HG03095 (cell line): ENCODE data around the gene HDAC9.

Experiments used
- ATAC-seq: cut with Tn5 transposase; IDR thresholded peaks from one replicate; pipeline ENCODE4 v1.9.1; 2021; ENCODE audit warnings: moderate library complexity; ENCODE audit not compliant: unreplicated experiment

The HDAC9 gene

GRCh38 chr7:18771834-18772566 is 276.5 kb downstream of the HDAC9 start:
- ATAC-seq = no peak

DNA sequence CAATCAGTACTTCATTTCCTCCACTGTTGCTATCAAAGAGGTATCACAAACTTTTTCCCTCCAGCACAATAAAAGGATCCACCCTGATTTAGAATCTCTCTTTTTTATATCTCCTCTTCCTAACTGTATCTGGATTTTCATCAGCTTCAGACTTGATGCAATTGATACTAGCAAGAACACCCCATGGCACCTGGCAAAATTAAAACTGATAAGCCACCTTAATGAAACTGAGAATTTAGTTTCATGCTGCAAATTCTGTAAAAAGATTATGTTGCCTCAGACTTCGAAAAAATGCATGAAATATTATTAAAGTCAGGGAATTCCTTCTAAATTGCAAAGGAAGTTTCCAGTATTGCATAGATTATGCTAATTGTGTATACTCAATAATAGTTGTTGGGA is 277.0 kb downstream of the HDAC9 start:
- no peak for ATAC-seq

DNA sequence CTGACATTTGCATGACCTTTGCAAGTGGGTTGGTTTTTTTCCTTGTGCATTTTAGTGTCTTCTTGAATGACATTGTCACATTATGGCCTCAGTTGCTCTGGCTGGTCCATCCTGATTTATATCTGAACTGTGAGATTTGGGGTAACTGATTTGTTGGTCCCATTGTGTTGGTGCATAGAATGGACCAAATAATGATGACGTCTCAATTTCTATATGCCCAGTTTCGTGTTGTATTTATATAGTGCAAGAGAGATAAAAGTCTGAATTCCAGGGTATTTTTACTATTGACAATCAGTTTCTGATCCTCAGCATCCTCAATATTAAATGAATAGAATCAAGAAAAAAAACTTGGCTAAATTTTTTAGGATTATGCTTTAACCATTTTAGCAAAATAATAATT is 281.8 kb downstream of the HDAC9 start:
- ATAC-seq = no peak

DNA sequence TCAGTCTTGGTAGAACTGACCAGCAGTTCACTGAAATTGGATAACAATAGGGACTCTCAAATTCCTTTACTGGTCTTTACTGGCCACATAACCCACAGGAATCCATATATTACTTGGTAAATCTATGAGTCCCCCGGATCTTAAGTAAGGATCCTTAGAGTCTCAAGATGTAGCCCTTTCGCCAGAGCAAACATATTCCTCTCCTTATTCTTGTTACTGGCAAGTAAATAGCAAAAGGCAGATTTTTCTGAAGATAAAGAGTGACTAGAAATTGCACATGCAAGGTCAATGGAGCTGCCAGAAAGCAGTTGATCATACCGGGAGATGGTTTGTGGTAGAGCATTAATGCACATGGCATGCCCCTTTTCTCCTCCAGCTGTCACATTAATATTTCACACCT is 283.0 kb downstream of the HDAC9 start:
- ATAC-seq = no peak

DNA sequence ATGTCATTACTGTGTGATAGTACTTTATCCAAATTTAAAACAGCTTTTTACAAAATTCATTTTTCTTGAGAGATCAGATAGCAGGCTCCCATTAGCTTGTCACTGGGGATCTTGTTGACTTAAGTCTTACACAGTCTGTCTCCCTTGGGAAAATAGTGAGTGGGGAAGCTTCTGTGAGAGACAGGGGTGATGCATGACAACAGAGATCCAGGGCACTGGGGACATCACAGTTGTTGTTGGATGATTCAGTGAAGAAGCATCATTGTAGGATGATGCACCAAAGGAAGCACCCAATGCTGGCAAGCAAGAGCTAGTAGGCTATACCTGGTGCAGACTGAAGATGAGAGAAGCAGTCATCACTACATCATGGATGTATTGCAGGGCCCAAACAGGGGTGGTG is 284.7 kb downstream of the HDAC9 start:
- no peak for ATAC-seq

DNA sequence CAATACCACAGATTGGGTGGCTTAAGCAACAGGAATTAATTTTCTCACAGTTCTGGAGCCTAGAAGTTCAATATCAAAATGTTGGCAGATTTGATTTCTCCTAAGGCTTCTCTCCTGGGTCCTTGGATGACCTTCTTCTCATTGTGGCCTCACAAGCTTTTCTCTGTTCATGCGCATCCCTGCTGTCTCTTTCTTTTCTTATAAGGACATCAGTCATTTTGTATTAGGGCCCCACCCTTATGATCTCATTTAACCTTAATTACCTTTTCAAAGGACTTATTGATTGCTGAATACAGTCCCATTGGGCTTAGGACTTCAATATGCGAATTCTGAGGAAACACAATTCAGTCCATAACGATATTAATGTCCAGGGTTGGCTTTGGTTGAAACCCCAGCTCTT is 285.4 kb downstream of the HDAC9 start:
- ATAC-seq = no peak

DNA sequence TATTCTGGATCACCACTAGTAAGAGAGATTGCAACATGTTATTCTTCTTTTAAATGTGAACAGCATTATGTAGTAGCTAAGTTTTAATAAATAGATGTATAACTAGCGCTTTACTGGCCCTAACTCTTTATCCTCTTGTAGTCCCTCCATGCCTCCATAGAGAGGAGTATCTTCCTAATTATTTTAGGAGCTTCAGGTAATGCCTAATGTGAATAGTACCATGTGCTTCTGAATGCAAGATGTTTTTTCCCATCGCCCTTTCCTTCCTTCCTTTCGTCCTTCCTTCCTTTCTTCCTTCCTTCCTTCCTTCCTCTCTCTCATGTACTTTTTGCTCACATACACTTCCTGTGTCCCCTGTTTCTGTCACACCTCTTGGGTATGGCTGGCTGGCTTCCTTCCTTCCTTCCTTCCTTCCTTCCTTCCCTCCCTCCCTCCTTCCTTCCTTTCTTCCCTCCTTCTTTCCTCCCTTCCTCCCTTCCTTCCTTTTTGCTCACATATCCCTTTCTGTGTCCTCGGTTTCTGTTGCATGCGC is 290.7 kb downstream of the HDAC9 start:
- no peak for ATAC-seq

DNA sequence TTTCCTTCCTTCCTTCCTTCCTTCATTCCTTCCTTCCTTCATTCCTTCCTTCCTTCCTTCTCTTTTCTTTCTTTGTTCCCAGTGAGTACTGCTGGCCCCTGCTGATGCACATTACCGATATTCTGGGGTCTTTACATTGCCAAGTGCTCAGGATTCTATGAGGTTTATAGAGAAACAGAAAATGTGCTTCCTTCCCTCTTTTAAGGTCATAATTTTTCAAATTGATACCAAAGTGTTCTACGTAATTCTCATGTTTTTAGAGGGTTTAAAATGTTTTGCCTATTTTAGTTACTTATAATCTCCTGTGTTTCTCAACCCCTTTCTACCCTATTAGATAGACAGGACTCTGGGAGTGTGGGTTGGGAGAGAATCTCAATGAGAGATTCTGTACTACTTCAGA is 291.2 kb downstream of the HDAC9 start:
- ATAC-seq = no peak

- ATAC-seq = no peak
Measured at GRCh38 chr7:18788026-18788425, 292.5 kb downstream of the HDAC9 start.

DNA sequence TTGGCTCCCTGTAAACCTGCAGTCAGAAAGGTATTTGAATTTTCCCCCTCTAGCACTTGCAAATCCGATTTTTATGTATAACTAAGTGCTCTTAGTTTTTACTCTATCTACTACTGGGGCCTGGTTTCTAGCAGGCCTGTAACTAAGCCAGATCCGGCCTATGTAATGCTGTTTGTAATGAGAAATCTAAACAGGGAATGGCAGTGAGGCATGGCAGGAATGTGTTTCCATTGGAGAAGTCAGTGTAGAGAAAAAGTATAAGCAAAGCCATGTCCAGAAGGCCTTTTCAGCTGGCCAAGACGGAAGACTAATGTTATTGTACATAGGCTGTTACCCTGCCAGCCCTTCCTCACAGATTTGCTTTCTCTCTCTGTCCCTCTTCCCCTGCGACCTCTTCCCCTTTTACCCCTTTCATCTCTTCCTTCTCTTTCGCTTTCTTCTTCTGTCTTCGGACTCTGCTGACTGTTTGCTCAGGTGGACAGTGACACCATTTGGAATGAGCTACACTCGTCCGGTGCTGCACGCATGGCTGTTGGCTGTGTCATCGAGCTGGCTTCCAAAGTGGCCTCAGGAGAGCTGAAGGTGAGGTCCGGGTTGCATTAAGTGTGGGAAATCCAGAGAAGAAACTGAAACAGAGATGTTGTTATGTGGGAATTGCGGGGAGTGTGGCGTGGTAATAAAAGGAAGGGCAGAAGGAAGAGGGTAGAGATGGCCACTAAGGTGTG is 297.5 kb downstream of the HDAC9 start:
- ATAC-seq = no peak

- ATAC-seq = no peak
Measured at GRCh38 chr7:18796216-18796615, 300.7 kb downstream of the HDAC9 start.

GRCh38 chr7:18798088-18798906 is 302.7 kb downstream of the HDAC9 start:
- no peak for ATAC-seq

GRCh38 chr7:18799899-18800298 is 304.4 kb downstream of the HDAC9 start:
- no peak for ATAC-seq

GRCh38 chr7:18803923-18804322 is 308.4 kb downstream of the HDAC9 start:
- no peak for ATAC-seq

GRCh38 chr7:18806177-18806576 is 310.6 kb downstream of the HDAC9 start:
- ATAC-seq = no peak

DNA sequence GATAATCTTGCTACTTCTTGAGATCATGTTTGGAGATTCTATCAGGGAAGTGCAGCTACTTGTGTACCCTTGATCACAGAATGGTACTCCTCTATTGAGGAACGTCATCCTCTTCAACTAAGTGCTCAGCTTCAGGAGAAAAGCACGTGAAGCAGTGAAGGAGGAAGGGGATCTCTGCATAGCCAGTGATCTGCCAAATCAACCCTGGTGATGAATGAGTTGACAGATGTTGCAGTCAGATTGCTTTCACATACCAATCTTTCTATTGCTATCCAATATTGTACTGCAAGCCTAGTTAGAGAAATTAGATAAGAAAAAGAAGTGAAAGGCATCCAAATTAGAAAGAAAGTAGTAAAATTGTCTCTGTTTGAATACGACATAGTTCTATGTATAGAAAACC is 312.5 kb downstream of the HDAC9 start:
- ATAC-seq = no peak

DNA sequence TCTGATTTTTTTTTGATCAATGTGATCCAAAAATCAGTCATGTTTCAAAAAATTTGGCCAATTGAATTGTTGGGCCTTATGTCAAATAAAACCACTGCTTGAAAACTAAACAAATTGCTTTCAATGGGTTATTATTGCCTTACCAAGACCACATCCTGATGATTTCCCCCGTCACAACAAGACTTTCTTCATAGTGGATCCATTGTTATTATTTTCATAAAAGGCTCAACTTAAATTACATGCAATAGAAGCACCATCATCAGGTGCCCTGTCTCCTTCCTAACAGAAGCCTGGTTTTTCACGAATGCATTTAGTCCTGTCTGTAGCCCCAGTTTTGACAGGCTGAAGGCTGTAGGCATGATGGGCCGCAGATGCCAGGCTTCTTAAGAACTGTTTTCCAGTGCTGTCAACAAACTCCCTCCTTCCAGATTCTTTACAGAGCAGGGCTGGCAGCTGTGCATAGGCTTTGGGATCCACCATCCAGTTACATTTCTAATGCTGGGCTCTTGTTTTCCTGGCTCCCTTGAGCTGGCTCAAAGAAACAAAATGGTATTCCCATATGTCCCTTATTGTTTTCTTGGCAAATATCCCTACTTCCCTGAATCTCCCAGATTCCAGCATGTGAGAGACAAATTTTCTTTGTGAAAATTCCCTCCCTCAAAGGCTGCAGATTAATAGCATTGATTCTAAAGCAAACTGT is 319.9 kb downstream of the HDAC9 start:
- no peak for ATAC-seq

DNA sequence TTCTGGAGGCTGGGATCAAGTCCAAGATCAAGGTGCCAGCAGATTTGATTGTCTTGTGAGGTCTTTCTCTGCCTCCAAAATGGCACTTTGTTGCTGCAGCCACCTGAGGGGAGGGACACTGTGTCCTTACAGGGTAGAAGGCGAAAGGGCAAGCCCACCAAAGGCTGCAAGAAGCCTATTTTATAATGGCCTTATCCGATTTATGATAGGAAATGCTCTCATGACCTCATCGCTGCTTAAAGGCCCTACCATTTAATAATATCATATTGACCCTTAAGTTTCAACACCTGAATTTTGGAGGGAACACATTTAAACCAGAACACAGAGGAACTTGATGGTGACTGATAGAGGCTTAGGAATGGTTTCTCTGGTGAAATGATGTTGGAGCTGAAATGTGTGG is 325.4 kb downstream of the HDAC9 start:
- no peak for ATAC-seq

- no peak for ATAC-seq
Measured at GRCh38 chr7:18821554-18821953, 326.0 kb downstream of the HDAC9 start.

DNA sequence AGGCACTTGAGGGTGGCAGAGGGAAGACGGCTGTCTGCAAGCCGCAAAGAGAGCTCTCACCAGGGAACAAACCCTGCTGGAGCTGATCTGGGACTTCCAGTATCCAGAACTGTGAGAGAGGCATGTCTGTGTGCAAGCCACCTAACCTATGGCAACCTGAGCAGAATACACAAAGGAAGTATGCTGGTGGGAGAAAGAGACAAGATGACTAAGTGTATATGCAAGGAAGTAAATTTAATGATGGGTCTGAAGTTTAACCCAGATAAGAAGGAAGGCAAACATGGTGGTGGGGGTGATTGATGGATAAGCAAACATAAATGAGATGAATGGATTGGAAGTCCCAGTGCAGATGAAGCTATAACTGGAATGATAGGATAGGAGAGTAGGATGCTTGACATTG is 328.6 kb downstream of the HDAC9 start:
- ATAC-seq = no peak
